Activated naive CD4-positive, alpha-beta T cell treated with anti-CD3 and anti-CD28 coated beads, Interleukin-2, amount 50 U/mL, for 24 hours (primary cell): ENCODE measurements around the gene PRDM16.
A peak's percentile ranks its signal among the peaks of the same experiment; 100 is the strongest.

Experiments
- H3K27ac Mint-ChIP-seq: one replicate; pipeline ENCODE4 v1.8.0; 2021; ENCODE audit warnings: mild to moderate bottlenecking, mixed read lengths
- H3K27me3 Mint-ChIP-seq: one replicate; pipeline ENCODE4 v1.8.0; 2021; ENCODE audit warnings: mixed read lengths
- H3K36me3 Mint-ChIP-seq: one replicate; pipeline ENCODE4 v1.8.0; 2021; ENCODE audit warnings: mixed read lengths
- H3K4me1 Mint-ChIP-seq: one replicate; pipeline ENCODE4 v1.8.0; 2021; ENCODE audit warnings: mixed read lengths
- H3K4me3 Mint-ChIP-seq: one replicate; pipeline ENCODE4 v1.8.0; 2021; ENCODE audit warnings: mild to moderate bottlenecking, mixed read lengths
- H3K9me3 Mint-ChIP-seq: one replicate; pipeline ENCODE4 v1.8.0; 2021; ENCODE audit warnings: mixed read lengths

Gene PRDM16

GRCh38 chr1:3451994-3452865, 383.2 kb downstream of the PRDM16 start:
- no peaks in the 10 kb centered on the region for H3K4me1 Mint-ChIP-seq
- no peaks in the 10 kb centered on the region for H3K9me3 Mint-ChIP-seq
- no peak overlapping the region for H3K4me3 Mint-ChIP-seq
- H3K36me3 Mint-ChIP-seq = no peaks in the 10 kb centered on the region
- peaks cover 1% of the 10 kb centered on the region for H3K27me3 Mint-ChIP-seq
- no peak overlapping the region for H3K27ac Mint-ChIP-seq

GRCh38 chr1:3452866-3453175, 383.8 kb downstream of the PRDM16 start:
- Mint-ChIP-seq H3K9me3 (no peaks in the 10 kb centered on the region), H3K27me3 (peaks cover 1% of the 10 kb centered on the region), H3K27ac (no peak overlapping the region), H3K36me3 (no peaks in the 10 kb centered on the region), H3K4me1 (no peaks in the 10 kb centered on the region), H3K4me3 (no peak overlapping the region)

DNA sequence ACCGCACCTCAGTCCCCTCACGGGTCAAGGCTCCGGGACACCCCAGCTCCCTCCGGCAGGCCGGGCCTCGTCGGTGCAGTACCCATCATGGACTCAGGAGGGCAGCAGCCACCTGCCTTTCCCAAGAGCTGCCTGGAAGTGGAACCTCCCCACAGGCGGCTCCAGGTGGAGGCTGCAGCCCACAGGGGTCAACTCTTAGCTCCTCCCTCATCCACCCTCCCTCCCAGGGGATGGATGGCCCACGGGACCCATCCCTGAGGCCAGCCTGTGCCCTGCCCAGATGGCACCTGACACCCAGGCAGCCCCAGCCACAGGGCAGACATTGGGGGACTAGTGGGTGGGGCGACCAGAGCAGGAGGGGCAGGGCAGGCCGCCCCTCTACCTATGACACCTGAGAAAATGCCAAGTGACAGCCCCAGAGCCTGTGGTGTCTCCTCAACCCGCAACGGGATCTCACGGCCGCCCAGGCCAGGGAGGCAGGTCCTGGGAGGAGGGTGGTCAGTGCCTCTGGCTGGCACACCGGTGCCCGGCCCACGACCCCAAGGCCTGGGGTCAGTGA, 384.3 kb downstream of the PRDM16 start:
- no peak overlapping the region for H3K27ac Mint-ChIP-seq
- no peaks in the 10 kb centered on the region for H3K4me1 Mint-ChIP-seq
- H3K9me3 Mint-ChIP-seq = no peaks in the 10 kb centered on the region
- no peaks in the 10 kb centered on the region for H3K36me3 Mint-ChIP-seq
- H3K4me3 Mint-ChIP-seq = peak overlapping the region; percentile 44
- H3K27me3 Mint-ChIP-seq = peaks cover 1% of the 10 kb centered on the region

DNA sequence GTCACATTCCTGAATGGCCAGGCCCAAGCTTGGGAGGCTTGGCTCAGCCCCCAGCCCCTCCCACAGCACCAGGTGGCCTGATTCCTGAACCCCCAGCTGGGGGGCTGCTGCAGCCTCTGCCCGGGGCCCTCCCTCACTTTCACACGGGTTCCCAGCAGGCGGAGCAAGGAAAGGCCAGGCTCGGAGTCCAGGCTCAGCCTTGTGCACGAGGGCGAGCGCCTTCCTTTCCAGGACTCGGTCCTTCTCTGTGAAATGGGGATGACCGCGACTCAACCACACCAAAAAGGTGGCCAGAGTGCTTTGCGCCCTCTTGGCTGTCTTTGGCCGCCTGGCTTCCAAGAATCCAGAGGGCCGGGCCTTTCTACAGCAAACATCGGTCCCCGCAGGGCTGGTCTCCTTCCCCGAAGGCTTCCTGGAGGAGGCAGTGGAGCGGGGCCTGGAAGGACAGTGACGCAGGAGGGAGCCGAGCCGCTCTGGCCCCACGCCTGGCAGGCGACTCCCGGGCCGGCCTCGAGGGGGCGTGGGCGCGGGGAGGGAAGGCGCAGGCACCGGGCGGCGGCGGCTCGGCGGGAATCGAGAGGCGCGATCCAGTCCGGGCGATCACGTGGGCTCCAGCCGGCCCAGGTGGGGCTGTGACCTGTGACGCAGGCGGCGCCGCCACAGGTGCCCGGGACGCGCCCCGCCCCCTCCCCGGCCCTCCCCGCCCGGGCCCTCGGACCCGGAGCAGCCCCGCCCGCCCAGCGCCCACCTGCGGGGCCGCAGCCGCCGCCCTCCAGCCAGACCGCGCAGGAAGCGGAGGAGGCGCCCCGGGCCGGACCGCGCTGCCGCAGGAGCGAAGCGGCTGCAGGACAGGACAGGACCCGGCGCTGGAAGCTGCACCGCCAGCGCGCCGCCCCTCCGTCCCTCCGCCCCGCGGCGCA, 385.1 kb downstream of the PRDM16 start, which contains the start of gene ARHGEF16:
Gene ARHGEF16 (plus strand): TSS at position 775 of the 920 bp plus-strand sequence. CDS start 8,420 bp downstream, outside the sequence.
- Mint-ChIP-seq H3K27ac (no peak within 1 kb of the TSS), H3K27me3 (peaks cover 1% of the 10 kb centered on the region), H3K9me3 (no peaks in the 10 kb centered on the region), H3K4me1 (no peaks in the 10 kb centered on the region), H3K36me3 (no peaks in the 10 kb centered on the region), H3K4me3 (peak within 1 kb of the TSS; percentile 71)

- H3K4me1 Mint-ChIP-seq = no peaks in the 10 kb centered on the region
- peaks cover 1% of the 10 kb centered on the region for H3K27me3 Mint-ChIP-seq
- no peaks in the 10 kb centered on the region for H3K9me3 Mint-ChIP-seq
- no peak overlapping the region for H3K27ac Mint-ChIP-seq
- H3K4me3 Mint-ChIP-seq = peak overlapping the region; percentile 30
- H3K36me3 Mint-ChIP-seq = no peaks in the 10 kb centered on the region
Observed at GRCh38 chr1:3454811-3455618, 386.0 kb downstream of the PRDM16 start.

- H3K4me3 Mint-ChIP-seq = no peak overlapping the region
- no peaks in the 10 kb centered on the region for H3K9me3 Mint-ChIP-seq
- H3K4me1 Mint-ChIP-seq = no peaks in the 10 kb centered on the region
- H3K27ac Mint-ChIP-seq = no peak overlapping the region
- H3K36me3 Mint-ChIP-seq = no peaks in the 10 kb centered on the region
- H3K27me3 Mint-ChIP-seq = peaks cover 1% of the 10 kb centered on the region
Observed at GRCh38 chr1:3455670-3456448, 386.9 kb downstream of the PRDM16 start.

DNA sequence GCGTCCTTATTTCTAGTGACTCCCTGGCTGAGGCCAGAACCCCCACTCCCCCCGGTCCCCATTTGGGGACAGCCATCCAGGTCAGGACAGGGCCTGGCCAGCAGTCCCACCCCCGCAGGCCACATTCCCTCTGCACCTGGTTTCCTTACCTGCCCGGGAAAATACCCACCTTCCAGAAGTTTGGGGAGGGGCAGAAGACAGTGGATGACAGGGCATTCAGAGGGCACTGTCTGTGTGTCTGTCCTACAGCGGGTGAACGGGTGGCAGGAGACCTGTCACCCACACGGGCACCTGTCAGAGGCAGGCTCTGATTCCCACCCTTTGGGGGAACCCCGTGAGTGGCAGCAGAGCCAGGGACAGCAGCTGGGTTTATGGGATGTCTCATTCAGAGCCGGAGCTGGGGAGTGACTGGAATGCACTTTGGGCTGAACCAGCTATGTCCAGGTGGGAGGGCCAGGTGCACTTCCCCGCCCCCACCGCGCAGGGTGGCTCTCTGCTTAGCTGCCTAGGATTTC, 387.5 kb downstream of the PRDM16 start:
- H3K4me3 Mint-ChIP-seq = no peak overlapping the region
- no peaks in the 10 kb centered on the region for H3K36me3 Mint-ChIP-seq
- no peaks in the 10 kb centered on the region for H3K27me3 Mint-ChIP-seq
- H3K9me3 Mint-ChIP-seq = no peaks in the 10 kb centered on the region
- no peaks in the 10 kb centered on the region for H3K4me1 Mint-ChIP-seq
- no peak overlapping the region for H3K27ac Mint-ChIP-seq

DNA sequence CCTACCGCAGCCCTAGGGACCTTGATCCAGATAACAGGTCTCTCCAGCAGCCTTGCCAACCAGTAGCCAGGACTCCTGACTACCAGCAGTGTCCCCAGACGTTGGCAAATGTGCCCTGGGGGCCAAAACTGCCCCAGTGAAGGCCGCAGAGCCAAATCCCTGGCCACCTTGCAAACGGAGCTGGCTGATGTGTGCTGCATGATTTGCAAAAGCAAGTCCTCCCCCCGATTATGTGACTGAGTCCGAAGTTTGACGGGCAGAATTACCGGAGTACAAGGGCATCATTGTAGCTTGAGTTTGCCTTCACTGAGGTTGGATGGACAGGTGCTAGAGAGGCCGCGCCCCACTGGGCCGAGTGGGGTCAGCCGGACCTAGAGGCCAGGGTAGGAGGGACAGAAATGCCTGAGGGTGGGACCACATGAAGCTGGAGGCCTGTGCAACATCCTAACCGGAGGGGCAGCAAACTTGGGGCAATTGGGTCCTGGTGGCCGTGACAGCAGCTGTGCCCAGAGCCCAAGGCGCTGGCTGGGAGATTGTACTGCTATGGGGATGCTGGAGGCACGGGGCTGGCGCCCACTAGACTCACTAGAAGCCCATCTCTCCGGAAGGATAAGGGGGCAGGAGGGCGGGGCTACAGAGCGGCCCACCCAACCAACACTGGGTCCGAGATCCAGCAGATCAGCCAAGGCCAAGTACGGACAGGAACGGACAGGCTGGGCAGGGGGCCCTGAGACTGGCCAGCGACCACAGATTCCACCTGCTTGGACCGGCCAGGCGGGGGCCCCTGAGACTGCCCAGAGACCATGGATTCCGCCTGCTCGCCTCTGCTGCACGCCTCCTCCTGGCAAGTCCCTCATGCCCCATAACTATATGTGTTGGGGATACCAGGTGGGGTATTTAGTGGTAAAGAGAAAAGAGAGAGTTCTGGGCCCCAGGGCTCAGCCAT, 388.2 kb downstream of the PRDM16 start:
- H3K27me3 Mint-ChIP-seq = no peaks in the 10 kb centered on the region
- no peaks in the 10 kb centered on the region for H3K36me3 Mint-ChIP-seq
- H3K4me3 Mint-ChIP-seq = no peak overlapping the region
- no peaks in the 10 kb centered on the region for H3K4me1 Mint-ChIP-seq
- H3K27ac Mint-ChIP-seq = no peak overlapping the region
- H3K9me3 Mint-ChIP-seq = no peaks in the 10 kb centered on the region

DNA sequence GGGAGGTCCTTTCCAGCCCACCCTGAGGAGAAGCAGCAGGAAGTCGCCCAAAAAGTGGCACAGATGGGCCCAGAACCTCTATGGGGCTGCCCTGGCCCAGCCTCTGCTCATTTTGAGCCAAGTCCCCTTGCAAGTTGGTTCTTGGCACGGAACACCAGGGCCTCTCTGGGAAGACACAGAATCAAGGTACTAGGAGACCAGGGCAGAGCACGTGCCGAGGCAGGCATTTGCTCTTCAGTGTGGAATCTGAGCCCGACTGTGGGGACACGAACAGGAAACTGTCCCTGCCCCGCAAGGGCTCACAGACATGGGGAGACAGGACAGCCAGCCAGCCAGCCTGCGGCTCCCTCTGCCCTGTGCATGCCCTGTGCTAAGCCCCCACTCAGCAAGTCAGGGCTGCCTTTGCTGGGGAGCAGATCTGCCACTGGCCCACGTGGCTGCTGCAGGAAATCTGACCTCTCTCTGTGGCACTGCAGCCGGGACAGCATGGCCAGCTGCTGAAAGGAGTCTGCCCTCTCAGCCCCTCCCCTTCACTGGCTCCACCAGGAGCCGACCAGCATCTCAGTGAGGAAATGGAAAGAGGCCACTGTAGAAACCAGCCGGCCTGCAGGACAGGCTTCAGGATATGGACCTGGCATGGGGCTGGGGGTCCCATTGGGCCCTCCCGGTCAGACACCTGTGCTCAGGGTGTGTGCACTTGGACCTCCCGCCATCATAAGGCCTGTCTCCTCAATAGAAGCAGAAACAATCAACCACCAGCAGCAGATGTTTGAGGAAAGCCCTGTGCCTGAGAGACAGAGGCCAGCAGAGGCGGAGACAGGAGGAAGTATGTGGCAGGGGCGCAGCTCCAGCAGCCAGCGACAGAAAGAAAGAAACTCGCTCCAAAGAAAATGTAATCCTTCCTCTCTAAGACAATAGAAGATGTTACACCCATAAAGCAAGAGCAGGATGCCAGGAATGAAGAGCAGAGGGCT, 389.2 kb downstream of the PRDM16 start:
- Mint-ChIP-seq H3K27ac (no peak overlapping the region), H3K4me3 (no peak overlapping the region), H3K4me1 (no peaks in the 10 kb centered on the region), H3K27me3 (no peaks in the 10 kb centered on the region), H3K36me3 (no peaks in the 10 kb centered on the region), H3K9me3 (no peaks in the 10 kb centered on the region)

GRCh38 chr1:3459051-3459908, 390.3 kb downstream of the PRDM16 start:
- H3K9me3 Mint-ChIP-seq = no peaks in the 10 kb centered on the region
- H3K4me3 Mint-ChIP-seq = no peak overlapping the region
- H3K27me3 Mint-ChIP-seq = no peaks in the 10 kb centered on the region
- H3K27ac Mint-ChIP-seq = no peak overlapping the region
- H3K4me1 Mint-ChIP-seq = no peaks in the 10 kb centered on the region
- H3K36me3 Mint-ChIP-seq = no peaks in the 10 kb centered on the region

DNA sequence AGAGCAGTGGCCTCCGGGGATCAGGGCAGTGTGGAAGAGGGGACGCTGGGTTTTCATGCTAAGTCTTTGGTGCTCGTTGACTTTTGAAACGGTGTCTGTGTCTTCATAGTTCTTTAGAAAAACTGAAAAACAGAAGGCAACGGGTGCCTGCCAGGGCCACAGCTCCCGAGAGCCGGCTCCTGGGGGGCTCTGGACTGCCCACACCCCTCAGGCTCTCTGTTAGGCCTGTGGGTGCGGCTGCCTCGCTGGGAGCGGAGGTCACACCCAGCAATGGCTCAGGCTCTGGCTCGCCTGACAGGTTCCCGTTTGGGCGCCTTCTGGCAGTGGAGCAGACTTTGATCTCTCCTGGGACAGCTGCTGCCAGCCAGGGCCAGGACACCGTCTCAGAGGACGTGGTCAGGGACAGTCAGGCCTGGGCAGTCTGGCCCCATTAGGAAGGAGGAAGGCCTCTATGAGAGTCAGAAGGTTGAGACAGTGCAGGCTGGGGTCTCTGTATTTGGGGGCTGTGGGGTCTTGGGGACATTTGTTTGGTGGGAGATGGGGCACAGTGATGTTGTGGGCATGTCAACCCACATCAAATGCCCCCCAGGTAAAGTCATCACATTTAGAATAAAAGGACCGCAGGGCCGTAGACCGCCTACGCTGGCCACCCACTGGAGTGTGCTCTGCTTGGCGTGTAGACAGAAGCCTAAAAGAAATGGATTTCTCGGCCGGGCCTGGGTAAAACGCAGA, 391.1 kb downstream of the PRDM16 start:
- H3K4me3 Mint-ChIP-seq = no peak overlapping the region
- H3K36me3 Mint-ChIP-seq = no peaks in the 10 kb centered on the region
- no peak overlapping the region for H3K27ac Mint-ChIP-seq
- no peaks in the 10 kb centered on the region for H3K9me3 Mint-ChIP-seq
- no peaks in the 10 kb centered on the region for H3K4me1 Mint-ChIP-seq
- no peaks in the 10 kb centered on the region for H3K27me3 Mint-ChIP-seq
